ENCODE measurements around the gene HIVEP2. TPM values are rescaled to one million over a fixed set of nuclear protein-coding genes. Genes with fewer than 3 reads are reported as not detected.

Gene HIVEP2
- total and polyA plus RNA-seq, 2 donors from 2014 or later = 2.4 to 26.0 TPM

DNA sequence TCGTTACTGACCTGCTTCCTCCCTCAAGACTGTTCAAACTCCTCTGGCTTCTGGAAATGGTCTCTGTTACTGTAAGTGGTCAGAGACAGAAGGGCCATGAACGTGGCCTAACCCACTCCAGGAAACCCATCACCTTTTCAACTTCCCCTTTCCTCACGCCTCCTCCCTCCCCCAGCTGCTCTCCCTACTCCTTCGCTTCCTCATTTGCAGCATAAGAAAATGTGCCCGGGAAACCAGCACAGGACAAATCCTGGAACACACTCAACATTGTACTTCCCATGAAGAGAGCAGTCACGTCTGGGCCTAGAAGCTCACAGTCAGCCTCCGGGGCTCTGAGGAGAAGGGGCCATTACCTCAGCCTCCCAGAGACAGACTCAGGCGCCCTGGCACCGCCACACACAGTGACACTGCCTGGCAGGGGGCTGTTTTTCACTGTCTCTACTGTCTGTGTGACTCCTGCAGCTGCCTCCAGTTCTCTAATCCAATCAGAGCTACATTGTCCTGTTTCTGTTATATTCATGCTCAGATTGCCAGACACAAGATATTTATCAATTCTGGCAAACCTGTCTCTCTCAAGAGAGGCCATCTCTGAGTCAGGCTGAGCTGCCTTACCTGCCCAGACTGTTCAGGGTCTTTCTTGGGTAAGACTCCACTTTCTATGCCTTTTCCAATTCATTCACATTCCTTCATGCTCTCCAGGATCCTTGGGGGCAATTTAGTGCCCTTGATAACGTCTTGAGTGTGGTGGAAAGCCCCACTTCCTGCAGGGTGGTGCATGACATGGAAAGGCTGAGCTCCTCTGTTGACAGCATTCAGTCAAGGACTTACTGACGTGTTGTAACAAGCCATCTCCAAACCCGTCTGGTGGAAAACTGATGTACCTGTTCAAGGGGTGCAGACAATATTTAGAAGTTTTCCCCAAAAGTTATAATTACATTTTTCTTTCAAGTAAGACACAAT lies 242.2 kb downstream of the HIVEP2 start:
- no peak for TF ChIP-seq CTCF (IDR thresholded peaks at IDR 0.05; ENCODE audit: borderline replicate concordance, extremely low read depth, insufficient read depth)
- Histone ChIP-seq H3K4me3 (ENCODE audit: low read length in 3 of 3) (no peak overlapping the region), H3K27ac (ENCODE audit: low read depth in 2 of 2, low read length in 2 of 2) (peak overlapping the region in 1 of 2 donors; percentile 5), H3K9ac (ENCODE audit: low read length in 3 of 3) (no peak overlapping the region), H3K36me3 (ENCODE audit: control insufficient read depth in 2 of 3, insufficient read depth in 3 of 3, low read length in 3 of 3) (no peaks in the 10 kb centered on the region), H3K9me3 (ENCODE audit: control insufficient read depth in 2 of 3, insufficient read depth in 1 of 3, low read length in 3 of 3) (no peaks in the 10 kb centered on the region), H3K4me1 (ENCODE audit: control insufficient read depth in 2 of 3, insufficient read depth in 2 of 3, low read depth in 1 of 3, low read length in 3 of 3) (no peaks in the 10 kb centered on the region), H3K27me3 (ENCODE audit: control insufficient read depth, insufficient read depth, low read length) (no peaks in the 10 kb centered on the region)
- no peak for FAIRE-seq
- DNase-seq = peak in 2 of 5 donors; percentile 24 to 59
- intact Hi-C loops (cut with DNase I) = no loop called here

Other genes with a start within 250 kb of the HIVEP2 start
- gene AIG1, start 115.7 kb upstream of the HIVEP2 start, total RNA-seq = 57.3 TPM
- gene AIG1, start 115.7 kb upstream of the HIVEP2 start, polyA plus RNA-seq (ENCODE audit: insufficient read depth, low read depth, low replicate concordance) = 146 TPM